Right ventricle myocardium superior (tissue), 1 donor: ENCODE measurements around the gene TMEM217. TPM values are rescaled to one million over a fixed set of nuclear protein-coding genes. Genes with fewer than 3 reads are reported as not detected.

Experiments used
- ATAC-seq: fragments of 200-7000 bp; cut with Tn5 transposase; one replicate; pipeline ENCODE4 v1.9.1; 2020; ENCODE audit warnings: mild to moderate bottlenecking; ENCODE audit not compliant: poor library complexity
- DNase-seq: peaks from one replicate; pipeline ENCODE4 v3.0.0-alpha.2; 2020
- intact Hi-C: fragments of 100-400 bp; cut with DNase I; formaldehyde crosslinking; loops from one replicate; pipeline ENCODE4 v1.11.2; 2022
- total RNA-seq: library from RNA; stranded (reverse); fragmentation: NEBNext Ultra II Directional; extraction: Animal tissue kit (Norgen Biotek cat#: 25700); gene quantifications from one replicate; pipeline ENCODE4 v1.2.1, GENCODE V29; 2021
- donor health status: DM: no; HTN: yes; CAD: no; lungs with severe emphysema.

TMEM217 gene
- total RNA-seq, 1 donor from 2014 or later = not detected

DNA sequence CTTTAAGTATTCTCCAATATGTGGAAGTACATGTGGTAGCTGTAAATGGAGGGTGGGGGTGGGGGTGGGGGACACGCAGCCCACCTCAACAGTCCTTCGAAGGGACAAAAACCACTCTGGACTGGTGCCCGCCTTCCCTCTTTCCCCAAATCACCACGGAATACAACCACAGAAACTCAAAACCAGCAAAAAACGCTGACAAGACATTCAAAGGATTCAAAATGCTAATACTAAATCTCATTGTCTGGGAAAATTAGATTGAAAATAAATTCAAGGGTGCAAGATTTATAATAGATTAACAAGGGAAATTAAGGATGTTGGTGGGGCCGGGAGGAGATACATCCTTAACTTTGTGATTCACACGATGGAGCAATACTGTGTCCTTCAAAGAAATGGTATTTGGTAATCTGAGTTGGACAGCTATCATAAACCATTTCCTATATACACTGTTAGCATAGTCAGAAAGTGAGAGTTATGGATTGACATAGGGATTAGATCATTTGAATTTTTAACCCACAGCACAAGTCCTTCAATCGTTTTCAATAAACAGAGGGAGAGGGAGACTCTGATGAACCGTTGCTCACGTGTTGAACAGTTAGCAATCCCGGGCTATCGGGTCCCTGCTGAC, 1.1 kb downstream of the TMEM217 start:
- DNase-seq = no peak
- intact Hi-C loops = no loop called here
- ATAC-seq = no peak

DNA sequence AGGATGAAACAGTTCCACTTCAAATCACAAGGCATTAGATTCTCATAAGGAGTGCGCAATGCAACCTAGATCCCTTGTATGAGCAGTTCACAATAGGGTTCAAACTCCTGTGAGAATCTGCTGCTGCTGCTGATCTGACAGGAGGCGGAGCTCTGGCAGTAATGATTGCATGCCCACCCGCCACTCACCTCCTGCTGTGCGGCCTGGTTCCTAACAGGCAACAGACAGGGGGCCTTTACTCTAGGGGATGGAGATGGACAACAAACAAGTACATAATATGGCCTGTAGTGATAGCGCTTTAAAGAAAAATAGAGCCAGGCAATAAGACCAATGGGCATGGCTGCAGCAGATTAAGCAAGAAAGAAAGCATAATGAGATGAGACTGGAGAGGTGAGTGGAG, 3.1 kb downstream of the TMEM217 start:
- DNase-seq (no peak), ATAC-seq (no peak)
- intact Hi-C loops = no loop called here

- no peak for DNase-seq
- no peak for ATAC-seq
- intact Hi-C loops = no loop called here
These were observed 4.4 kb downstream of the TMEM217 start for GRCh38 chr6:37253486-37254007.

DNA sequence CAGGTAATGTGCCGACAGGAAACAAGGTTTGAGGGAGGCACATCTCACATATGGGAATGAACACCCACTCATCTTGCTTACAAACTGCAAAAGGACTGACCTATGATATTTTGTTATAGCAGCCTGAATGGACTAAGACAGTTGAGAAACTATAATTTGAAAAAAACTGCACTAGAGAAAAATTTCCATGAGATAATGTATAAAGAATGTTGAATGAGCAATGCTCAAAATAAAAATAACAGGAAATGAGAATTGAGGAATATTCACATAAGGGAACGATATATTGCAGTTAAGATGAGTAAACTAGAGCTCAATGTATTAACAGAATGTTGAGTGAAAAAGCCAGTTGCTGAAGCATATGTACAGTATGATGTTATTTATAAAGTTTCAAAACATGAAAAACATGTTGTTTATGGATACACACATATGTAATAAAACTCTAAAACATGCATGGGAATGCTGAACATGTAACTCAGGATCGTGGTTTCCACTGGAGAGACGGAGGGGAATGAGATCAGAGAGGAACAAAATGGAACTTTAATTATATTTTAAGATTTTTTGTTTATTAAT, 6.6 kb downstream of the TMEM217 start:
- intact Hi-C loops = no loop called here
- ATAC-seq (no peak), DNase-seq (no peak)

DNA sequence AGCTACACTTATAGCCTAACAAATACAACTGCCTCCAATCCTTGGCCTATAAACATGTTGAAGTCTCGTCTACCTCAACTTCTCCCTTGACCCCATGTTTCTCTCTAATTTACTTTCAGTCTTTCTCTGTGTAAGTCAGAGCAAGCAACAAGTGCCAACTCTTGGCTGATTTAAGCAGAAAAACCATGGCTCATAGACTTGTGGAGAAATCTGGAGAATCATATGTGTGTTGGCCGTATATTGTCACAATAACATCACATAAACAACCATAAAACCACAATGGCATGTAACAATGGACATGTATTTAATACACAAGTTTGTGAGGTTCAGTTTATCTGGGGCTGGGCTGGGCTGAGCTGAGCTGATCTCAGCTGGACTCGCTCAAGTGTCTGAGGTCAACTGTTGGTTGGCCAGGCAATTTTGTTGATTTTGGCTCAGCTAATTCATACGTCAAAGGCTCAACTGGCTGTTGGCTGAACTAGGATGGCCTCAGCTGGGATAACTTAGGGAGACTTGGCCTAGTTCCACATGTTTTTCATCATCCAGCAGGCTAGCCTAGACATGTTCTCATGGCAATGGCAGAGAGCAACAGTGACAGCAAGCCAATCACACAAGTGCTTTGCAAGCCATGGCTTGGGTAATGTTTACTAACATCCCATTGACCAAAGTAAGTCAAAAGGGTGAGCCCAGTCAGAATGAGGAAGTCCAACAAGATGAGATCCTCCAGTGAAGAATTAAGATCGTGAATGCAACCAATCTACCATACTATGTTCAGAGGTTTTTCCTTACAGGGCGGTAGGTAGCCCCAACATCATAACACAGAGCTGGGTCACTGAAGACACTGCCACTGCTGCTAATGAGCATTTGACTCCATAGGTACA, 13.3 kb downstream of the TMEM217 start:
- DNase-seq = peak; percentile 77
- peak; percentile 90 for ATAC-seq
- intact Hi-C loops = no loop called here

- DNase-seq (no peak), ATAC-seq (no peak)
- intact Hi-C loops = no loop called here
These were observed 14.1 kb downstream of the TMEM217 start for GRCh38 chr6:37243816-37244370.

DNA sequence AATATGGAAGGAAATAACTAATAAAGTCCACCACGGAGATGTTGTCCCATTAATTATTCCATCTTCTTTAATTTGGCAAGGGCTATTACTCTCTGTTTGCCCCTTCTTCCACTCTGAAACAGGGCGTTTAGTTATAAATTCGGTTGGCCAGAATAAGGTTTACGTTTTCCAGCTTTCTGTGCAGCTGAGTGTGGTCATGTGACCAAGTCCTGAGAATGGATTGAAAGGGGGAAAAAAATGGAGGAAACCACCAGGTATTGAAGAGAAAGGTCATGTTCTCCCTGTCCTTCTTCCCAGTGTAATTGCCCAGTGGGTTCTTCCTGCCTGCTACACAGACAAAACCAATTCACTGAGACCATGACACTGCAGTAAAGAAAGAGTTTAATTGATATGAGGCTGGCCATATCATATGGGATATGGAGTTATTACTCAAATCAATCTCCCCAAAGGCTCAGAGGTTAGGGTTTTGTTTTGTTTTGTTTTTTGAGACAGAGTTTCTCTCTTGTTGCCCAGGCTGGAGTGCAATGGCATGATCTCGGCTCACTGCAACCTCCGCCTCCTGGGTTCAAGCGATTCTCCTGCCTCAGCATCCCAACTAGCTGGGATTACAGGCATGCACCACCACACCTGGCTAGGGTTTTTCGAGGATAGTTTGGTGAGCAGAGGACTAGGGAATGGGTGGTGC, 14.7 kb downstream of the TMEM217 start:
- intact Hi-C loops = no loop called here
- ATAC-seq (no peak), DNase-seq (no peak)

DNA sequence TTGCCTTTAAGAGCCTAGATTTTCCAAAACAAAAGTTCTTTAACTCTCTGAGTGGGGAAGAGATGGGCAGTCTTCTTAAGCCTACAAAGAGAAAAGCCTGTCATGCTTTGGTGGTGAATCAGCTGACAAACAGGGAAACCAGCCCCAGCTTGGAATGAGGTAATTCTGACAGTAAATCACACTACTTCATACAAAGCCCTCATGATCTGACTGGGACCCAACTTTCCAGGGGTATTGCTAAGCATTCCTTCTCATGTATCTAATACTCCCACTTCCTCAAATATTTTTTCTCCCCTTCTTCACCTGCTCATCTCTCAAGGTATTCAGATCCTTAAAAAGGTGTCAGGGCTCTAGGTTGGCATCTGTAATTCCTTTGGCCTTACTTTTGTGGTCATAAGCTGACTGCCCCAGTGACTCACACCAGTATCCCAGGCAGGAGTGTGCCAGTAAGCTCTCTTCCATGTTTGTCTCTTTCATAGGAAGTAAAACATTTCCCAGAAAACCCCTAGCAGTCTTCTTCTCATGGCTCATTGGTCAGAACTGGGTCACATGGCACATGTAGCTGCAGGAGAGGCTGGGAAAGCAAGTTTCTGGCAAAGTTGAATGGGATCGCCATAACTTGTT, 15.4 kb downstream of the TMEM217 start:
- no peak for ATAC-seq
- no peak for DNase-seq
- intact Hi-C loops = no loop called here

DNA sequence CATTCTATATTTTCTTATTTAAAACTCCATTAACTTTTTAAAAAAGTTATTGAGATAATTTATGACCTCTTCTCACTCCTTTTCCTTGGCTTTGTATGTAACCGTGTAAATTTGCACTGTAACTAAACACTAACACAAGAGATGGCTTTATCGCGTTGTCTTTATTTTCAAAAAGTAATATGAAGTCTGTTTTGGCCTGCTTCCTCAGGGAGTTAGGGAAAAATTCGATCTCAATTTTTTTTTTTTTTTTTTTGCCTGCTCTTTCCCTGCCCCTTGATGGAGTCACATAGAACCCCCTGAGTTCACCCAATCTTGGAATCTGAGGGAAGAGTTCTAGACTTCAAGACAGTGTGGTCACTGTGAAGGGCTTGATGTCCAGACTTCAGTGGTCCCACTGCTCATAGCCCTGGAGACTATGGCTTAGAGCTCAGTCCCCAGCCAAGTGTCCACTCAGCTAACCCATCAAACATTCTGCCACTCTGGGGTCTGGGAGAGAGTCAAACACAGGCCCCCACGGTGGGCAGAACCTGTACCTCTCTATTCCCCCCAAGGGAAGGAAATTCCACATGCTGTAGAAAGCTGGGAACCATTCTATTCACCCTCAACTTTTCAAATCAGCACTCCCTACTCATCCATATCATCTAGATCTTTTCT, 16.0 kb downstream of the TMEM217 start:
- intact Hi-C loops = no loop called here
- DNase-seq (no peak), ATAC-seq (no peak)

DNA sequence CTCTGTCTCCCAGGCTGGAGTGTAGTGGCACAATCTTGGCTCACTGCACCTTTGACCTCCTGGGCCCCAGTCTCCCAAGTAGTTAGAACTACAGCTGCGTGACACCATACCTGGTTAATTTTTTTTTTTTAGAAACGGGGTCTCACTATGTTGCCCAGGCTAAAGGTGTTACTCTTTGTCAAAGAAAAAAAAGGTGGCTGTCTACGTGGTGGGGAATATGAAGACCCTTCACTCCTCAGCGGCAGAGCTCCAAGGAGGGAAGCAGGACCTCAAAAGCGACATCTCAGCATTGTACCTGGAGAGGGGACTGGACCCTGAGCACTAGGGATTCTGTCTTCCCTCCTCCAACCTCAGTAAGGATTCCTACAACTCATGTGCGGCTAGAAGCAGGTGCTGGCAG, 16.8 kb downstream of the TMEM217 start:
- DNase-seq (no peak), ATAC-seq (no peak)
- intact Hi-C loops = no loop called here

GRCh38 chr6:37239950-37240713, 17.8 kb downstream of the TMEM217 start:
- ATAC-seq = peak; percentile 67
- DNase-seq = peak; percentile 93
- intact Hi-C loops = no loop called here

- DNase-seq (no peak), ATAC-seq (peak; percentile 21)
- intact Hi-C loops = no loop called here
These were observed 18.4 kb downstream of the TMEM217 start for GRCh38 chr6:37239526-37239925.

- no peak for DNase-seq
- ATAC-seq = no peak
- intact Hi-C loops = no loop called here
These were observed 19.6 kb downstream of the TMEM217 start for GRCh38 chr6:37238381-37238780.

GRCh38 chr6:37237789-37238188, 20.2 kb downstream of the TMEM217 start:
- intact Hi-C loops = no loop called here
- DNase-seq (no peak), ATAC-seq (no peak)

GRCh38 chr6:37236921-37237320, 21.0 kb downstream of the TMEM217 start:
- ATAC-seq (no peak), DNase-seq (no peak)
- intact Hi-C loops = no loop called here

- DNase-seq (no peak), ATAC-seq (no peak)
- intact Hi-C loops = no loop called here
These were observed 24.4 kb downstream of the TMEM217 start for GRCh38 chr6:37233541-37233940.

- ATAC-seq (no peak), DNase-seq (no peak)
- intact Hi-C loops = no loop called here
These were observed 25.4 kb downstream of the TMEM217 start for GRCh38 chr6:37232430-37233017.
